ENCODE data around the gene CTNS.
"Not testable (repeated sequence)": the region's sequence is repeated elsewhere in the genome, so short reads cannot be mapped to it uniquely, and the experiment has no call there.

CTNS gene

DNA sequence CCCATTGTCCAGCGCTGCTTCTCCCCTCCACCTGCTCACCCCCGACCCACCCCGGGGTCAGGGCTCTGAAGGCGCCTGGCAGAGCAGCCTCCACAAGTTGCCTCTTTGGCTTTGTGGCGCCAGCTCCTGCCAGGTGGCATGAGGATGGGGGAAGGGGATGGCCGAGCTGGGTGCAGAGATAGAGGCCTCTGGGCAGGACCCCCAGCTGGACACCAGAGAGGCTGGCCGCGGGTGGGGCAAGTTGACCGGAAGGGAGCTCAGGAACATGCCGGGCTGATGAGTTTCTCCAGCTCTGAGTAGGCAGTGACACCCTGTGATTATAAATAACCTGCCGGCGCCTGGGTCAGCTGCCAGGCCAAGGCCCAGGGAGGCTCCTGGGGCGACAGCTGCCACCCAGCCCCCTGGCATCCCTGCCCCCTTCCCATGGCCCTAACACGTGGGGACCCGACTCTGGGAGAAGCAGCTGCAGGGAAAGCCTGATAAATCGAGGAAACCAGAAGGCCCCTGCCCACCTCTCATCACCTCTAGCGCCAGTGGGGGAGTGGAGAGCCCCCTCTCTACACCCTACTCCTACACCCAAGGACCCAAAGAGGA is 58.7 kb downstream of the CTNS start:
- DNase-seq (ENCODE audit: low read depth), result no peak
- TF ChIP-seq, protein P1, sequence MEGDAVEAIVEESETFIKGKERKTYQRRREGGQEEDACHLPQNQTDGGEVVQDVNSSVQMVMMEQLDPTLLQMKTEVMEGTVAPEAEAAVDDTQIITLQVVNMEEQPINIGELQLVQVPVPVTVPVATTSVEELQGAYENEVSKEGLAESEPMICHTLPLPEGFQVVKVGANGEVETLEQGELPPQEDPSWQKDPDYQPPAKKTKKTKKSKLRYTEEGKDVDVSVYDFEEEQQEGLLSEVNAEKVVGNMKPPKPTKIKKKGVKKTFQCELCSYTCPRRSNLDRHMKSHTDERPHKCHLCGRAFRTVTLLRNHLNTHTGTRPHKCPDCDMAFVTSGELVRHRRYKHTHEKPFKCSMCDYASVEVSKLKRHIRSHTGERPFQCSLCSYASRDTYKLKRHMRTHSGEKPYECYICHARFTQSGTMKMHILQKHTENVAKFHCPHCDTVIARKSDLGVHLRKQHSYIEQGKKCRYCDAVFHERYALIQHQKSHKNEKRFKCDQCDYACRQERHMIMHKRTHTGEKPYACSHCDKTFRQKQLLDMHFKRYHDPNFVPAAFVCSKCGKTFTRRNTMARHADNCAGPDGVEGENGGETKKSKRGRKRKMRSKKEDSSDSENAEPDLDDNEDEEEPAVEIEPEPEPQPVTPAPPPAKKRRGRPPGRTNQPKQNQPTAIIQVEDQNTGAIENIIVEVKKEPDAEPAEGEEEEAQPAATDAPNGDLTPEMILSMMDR (IDR thresholded peaks at IDR 0.05; ENCODE audit: low read length, missing control alignments), result no peak
- H3K4me3 ChIP-seq (replicated peaks; ENCODE audit: low read depth, low read length), result peak overlapping the region; percentile 56

DNA sequence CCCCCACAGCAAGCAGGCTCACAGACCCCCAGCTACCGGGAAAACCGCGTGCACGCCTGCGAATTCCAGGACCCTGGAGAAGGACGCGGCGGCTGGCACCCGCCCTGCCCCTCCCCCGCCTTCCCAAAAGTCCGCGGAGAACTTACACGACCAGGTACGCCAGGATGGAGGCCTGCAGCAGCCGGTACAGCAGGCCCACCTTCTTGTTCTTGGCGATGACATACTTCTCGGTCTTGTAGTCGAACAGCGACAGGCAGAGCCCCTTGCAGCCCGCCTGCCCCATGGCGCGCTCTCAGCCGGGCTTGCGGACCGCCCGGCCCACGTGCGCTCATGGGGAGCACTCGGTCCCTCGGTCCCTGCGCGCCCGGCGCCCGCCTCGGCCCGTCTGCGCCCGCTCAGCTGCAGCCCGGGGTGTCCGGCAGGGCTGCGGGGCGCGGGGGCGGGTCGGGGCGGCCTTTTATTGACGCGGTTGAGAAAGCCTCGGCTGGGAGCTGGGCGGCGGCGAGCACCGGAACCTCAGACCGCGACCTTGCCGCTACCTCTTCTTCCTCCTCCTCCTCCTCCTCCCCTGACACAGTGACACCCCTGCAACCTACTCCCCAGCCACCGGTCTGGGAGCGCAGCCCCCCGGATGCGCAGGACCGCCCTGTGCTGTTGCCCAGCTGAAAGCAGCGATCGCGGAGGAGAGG is 59.3 kb downstream of the CTNS start, which contains the start of gene P2RX5:
TSS of gene P2RX5 (minus strand) at position 433 of the 689 bp plus-strand sequence. CDS start at position 283, 150 bp downstream.
- DNase-seq (ENCODE audit: low read depth), result no peak
- TF ChIP-seq, protein P1 (IDR thresholded peaks at IDR 0.05; ENCODE audit: low read length, missing control alignments), result no peak
- peak within 1 kb of the TSS; percentile 56 for H3K4me3 ChIP-seq (replicated peaks; ENCODE audit: low read depth, low read length)

DNA sequence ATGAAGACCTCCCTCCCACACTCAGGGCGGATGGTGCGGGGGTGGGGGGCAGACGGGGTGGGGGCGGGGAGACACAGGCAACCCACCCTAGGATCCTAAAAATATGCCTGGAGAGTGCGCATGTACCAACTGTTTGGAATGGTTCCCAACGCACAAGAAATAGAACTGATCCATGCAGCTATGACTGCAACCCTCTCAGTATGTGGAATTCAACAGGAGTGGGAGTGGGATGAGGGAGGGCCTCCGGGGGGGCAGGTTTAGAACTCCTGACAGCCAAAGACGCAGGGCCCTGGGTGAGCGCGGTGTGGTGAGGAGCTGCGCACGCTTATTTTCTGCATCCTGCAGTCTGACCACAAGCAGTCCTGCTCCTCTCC is 60.5 kb downstream of the CTNS start:
- DNase-seq (ENCODE audit: low read depth), result no peak
- TF ChIP-seq, protein P1 (IDR thresholded peaks at IDR 0.05; ENCODE audit: low read length, missing control alignments), result no peak

DNA sequence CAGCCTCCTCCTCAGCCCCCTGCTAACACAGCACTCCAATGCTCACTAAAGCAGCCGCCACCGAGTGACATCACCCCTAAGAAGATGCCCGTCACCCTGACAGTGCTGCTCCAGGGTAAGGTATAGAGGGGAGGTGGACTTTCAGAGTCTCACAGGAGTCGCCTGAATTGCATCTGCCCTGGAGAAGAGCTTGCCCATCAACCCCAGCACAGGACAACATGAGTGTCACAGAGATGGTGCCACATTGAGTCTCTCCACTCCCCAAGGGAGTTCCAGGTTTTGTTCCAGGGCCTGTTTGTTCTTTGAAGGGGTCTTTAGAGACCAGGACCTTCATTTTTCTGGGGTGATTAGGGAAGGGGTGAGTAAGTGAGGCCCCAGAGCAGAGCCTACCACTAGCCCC is 61.6 kb downstream of the CTNS start:
- DNase-seq (ENCODE audit: low read depth), result no peak
- no peak overlapping the region for H3K4me3 ChIP-seq (replicated peaks; ENCODE audit: low read depth, low read length)
- TF ChIP-seq, protein P1 (IDR thresholded peaks at IDR 0.05; ENCODE audit: low read length, missing control alignments), result no peak

More for the DNA sequence above, 60.5 kb downstream of the CTNS start:
- H3K4me3 ChIP-seq (replicated peaks; ENCODE audit: low read depth, low read length), result no peak overlapping the region

DNA sequence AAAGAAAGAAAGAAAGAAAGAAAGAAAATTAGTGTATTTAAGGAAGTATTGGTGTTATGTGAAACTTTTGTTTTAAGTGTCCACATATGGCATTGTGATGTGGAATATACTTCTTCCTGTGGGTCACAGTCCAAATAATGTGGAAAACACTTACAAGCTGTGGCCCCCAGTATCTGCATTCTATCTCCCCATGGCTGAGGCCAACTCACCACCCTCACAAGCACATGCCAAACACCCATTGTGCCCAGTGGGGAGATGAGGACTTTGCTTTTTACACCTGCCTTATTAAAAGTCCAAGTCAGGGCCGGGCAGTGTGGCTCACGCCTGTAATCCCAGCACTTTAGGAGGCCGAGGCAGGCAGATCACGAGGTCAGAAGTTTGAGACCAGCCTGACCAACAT is 63.4 kb downstream of the CTNS start:
- TF ChIP-seq, protein P1 (IDR thresholded peaks at IDR 0.05; ENCODE audit: low read length, missing control alignments), result no peak
- H3K4me3 ChIP-seq (replicated peaks; ENCODE audit: low read depth, low read length), result no peak overlapping the region

DNA sequence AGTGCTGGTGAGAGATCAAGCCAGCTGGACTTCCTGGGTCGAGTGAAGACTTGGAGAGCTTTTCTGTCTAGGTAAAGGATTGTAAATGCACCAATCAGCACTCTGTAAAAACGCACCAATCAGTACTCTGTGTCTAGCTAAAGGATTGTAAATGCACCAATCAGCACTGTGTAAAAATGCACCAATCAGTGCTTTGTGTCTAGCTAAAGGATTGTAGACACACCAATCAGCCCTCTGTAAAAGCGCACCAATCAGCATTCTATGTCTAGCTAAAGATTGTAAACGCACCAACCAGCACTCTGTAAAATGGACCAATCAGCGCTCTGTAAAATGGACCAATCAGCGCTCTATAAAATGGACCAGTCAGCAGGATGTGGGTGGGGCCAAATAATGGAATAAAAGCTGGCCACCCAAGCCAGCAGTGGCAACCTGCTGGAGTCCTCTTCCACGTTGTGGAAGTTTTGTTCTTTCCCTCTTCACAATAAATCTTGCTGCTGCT is 65.5 kb downstream of the CTNS start:
- not testable (repeated sequence) for DNase-seq (ENCODE audit: low read depth)

More for the DNA sequence above, 63.4 kb downstream of the CTNS start:
- DNase-seq (ENCODE audit: low read depth), result no peak

DNA sequence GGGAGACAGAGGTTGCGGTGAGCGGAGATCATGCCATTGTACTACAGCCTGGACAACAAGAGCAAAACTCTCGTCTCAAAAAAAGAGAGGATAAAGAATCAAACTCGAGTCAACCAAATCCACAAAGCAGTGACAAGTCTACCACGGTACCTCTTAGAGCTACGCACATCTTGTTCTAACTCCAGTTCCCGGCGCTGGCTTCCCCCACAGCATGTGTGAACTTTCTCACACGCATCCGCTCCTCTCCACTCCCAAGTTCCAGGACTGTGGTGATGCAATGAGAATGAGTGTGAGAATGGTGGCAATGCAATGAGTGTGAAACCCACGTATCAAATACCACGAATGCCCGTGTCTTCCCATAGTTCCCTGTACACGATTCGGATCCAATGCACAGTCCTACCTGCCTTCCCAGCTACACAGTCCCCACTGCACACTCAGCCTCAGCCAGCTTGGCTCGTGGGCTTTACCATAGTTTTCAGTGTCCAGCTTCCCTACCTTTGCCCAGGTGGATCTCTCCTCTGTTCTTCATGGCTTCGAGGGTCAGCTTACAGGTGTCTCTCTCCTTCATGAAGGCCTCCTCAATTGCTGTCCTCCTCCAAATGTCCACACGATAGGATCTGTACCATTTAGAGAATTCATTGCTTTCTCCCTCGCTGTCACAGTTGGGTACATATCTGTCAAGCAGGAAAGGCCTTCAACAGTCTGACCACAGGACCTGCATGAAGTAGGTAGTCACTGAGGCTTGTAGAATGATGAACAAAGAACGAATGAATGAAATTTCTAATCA is 68.6 kb downstream of the CTNS start:
- H3K4me3 ChIP-seq (replicated peaks; ENCODE audit: low read depth, low read length), result no peak overlapping the region
- DNase-seq (ENCODE audit: low read depth), result no peak
- TF ChIP-seq, protein P1 (IDR thresholded peaks at IDR 0.05; ENCODE audit: low read length, missing control alignments), result no peak

More for the DNA sequence above, 65.5 kb downstream of the CTNS start:
- not testable (repeated sequence) for H3K4me3 ChIP-seq (replicated peaks; ENCODE audit: low read depth, low read length)

DNA sequence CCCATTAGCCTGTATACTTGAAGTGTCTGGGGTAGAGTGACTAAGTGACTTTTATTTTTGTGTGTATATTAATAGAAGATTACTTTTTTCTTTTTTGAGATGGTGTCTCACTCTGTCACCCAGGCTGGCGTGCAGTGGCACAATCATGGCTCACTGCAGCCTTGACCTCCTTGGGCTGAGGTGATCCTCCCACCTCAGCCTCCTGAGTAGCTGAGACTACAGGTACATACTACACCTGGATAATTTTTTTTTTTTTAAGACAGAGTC is 69.1 kb downstream of the CTNS start:
- DNase-seq (ENCODE audit: low read depth); H3K4me3 ChIP-seq (replicated peaks; ENCODE audit: low read depth, low read length): not testable (repeated sequence)
